PC-3 (cell line): ENCODE measurements around the gene FA2H. TPM values are rescaled to one million over a fixed set of nuclear protein-coding genes. Genes with fewer than 3 reads are reported as not detected.
A peak's percentile ranks its signal among the peaks of the same experiment; 100 is the strongest.

Experiments
- ATAC-seq: fragments of 200-7000 bp; cut with Tn5 transposase; 2 replicates; pipeline ENCODE4 v1.9.1; 2020; ENCODE audit warnings: mild to moderate bottlenecking, moderate library complexity
- BruUV-seq: library from RNA; stranded (reverse); fragments of 400-500 nt; replicated peaks from 2 replicates; lab custom pipeline; 2021; lab: Mats Ljungman, UMichigan
- CTCF ChIA-PET: fragments of 300-600 bp; sonication (Branson Sonifier 250); formaldehyde crosslinking; loops from one replicate; lab custom pipeline; 2022; ENCODE audit warnings: antibody characterized with exemption; lab: Charles Lee
- POLR2A ChIA-PET: fragments of 300-600 bp; sonication (Branson Sonifier 250); formaldehyde crosslinking; loops from one replicate; lab custom pipeline; 2022; ENCODE audit warnings: antibody characterized with exemption; ENCODE audit not compliant: unreplicated experiment; lab: Charles Lee
- DNase-seq: peaks from one replicate; pipeline ENCODE4 v3.0.0-alpha.2; 2015
- H2AFZ ChIP-seq: fragments of 300-600 bp; sonication (generic); 2 replicates; pipeline ENCODE4 v1.6.0; 2016; ENCODE audit warnings: antibody characterized with exemption, low read length
- H3F3A ChIP-seq: fragments of 300-600 bp; sonication (generic); one replicate; pipeline ENCODE4 v1.6.0; 2017; ENCODE audit warnings: antibody characterized with exemption, low read length, control low read depth, mild to moderate bottlenecking; ENCODE audit not compliant: unreplicated experiment
- H3K27ac ChIP-seq: fragments of 300-600 bp; sonication (generic); 2 replicates; pipeline ENCODE4 v1.5.1; 2016; ENCODE audit warnings: mild to moderate bottlenecking, low read length
- H3K27me3 ChIP-seq: fragments of 300-600 bp; sonication (generic); 2 replicates; pipeline ENCODE4 v1.6.1; 2016; ENCODE audit warnings: low read length, mixed read lengths
- H3K36me3 ChIP-seq: fragments of 300-600 bp; sonication (generic); 2 replicates; pipeline ENCODE4 v1.6.1; 2016; ENCODE audit warnings: low read depth, mixed run types, low read length, mixed read lengths
- H3K4me1 ChIP-seq: fragments of 300-600 bp; sonication (generic); 2 replicates; pipeline ENCODE4 v1.5.1; 2016; ENCODE audit warnings: low read length; ENCODE audit not compliant: insufficient read depth
- H3K4me2 ChIP-seq: fragments of 300-600 bp; sonication (generic); 2 replicates; pipeline ENCODE4 v1.6.0; 2016; ENCODE audit warnings: low read length
- H3K4me3 ChIP-seq: fragments of 300-600 bp; sonication (generic); 2 replicates; pipeline ENCODE4 v1.5.1; 2016; ENCODE audit warnings: mild to moderate bottlenecking, low read length, mixed read lengths
- H3K79me2 ChIP-seq: fragments of 300-600 bp; sonication (generic); 2 replicates; pipeline ENCODE4 v1.6.1; 2017; ENCODE audit warnings: low read length, mixed read lengths
- H3K9ac ChIP-seq: fragments of 300-600 bp; sonication (generic); 2 replicates; pipeline ENCODE4 v1.6.0; 2016; ENCODE audit warnings: mild to moderate bottlenecking, low read length
- H3K9me2 ChIP-seq: fragments of 300-600 bp; sonication (generic); replicated peaks from 2 replicates; pipeline ENCODE4 v1.6.1; 2016; ENCODE audit warnings: mixed run types, low read length, mixed read lengths
- H3K9me3 ChIP-seq: fragments of 300-600 bp; sonication (generic); 2 replicates; pipeline ENCODE4 v1.6.1; 2016; ENCODE audit warnings: low read length, mixed read lengths
- H4K20me1 ChIP-seq: fragments of 300-600 bp; sonication (generic); 2 replicates; pipeline ENCODE4 v1.6.1; 2016; ENCODE audit warnings: low read length, mixed read lengths
- EZH2 ChIP-seq: fragments of 300-600 bp; sonication (generic); IDR thresholded peaks from one replicate; pipeline ENCODE4 v1.6.1; 2017; ENCODE audit warnings: antibody characterized with exemption, mild to moderate bottlenecking, low read length; ENCODE audit not compliant: unreplicated experiment
- EZH2phosphoT487 ChIP-seq: fragments of 300-600 bp; sonication (generic); IDR thresholded peaks from 2 replicates; pipeline ENCODE4 v1.6.1; 2018; ENCODE audit warnings: mild to moderate bottlenecking, antibody characterized with exemption, low read length, borderline replicate concordance
- intact Hi-C: fragments of 100-400 bp; cut with micrococcal nuclease; formaldehyde crosslinking; loops from 2 replicates; pipeline ENCODE4 v1.9.0; 2023
- total RNA-seq: library from RNA; depleted of rRNA; stranded (reverse); fragments of >200 nt; gene quantifications from 2 replicates; pipeline ENCODE4 v1.2.3, GENCODE V29; 2014
- TF ChIP-seq, protein P1 (sequence below): fragments of 300-600 bp; sonication (generic); conservative IDR thresholded peaks from 2 replicates; pipeline ENCODE4 v1.5.1; 2017; ENCODE audit warnings: antibody characterized with exemption, low read depth, mild to moderate bottlenecking, low read length

The FA2H gene
- total RNA-seq, 1 experiment from 2014 or later = 3.9 TPM

GRCh38 chr16:74739275-74739674, 35.3 kb downstream of the FA2H start:
- peaks cover 63% of the 10 kb centered on the region for H3K4me1 ChIP-seq
- no peak overlapping the region for H3K4me2 ChIP-seq
- ChIA-PET CTCF (no interaction called here), POLR2A (no interaction called here)
- no peak overlapping the region for H2AFZ ChIP-seq
- no peaks in the 10 kb centered on the region for H3K27me3 ChIP-seq
- no peaks in the 10 kb centered on the region for H3F3A ChIP-seq
- no peak for TF ChIP-seq EZH2
- no peak for TF ChIP-seq EZH2phosphoT487
- TF ChIP-seq, protein P1, sequence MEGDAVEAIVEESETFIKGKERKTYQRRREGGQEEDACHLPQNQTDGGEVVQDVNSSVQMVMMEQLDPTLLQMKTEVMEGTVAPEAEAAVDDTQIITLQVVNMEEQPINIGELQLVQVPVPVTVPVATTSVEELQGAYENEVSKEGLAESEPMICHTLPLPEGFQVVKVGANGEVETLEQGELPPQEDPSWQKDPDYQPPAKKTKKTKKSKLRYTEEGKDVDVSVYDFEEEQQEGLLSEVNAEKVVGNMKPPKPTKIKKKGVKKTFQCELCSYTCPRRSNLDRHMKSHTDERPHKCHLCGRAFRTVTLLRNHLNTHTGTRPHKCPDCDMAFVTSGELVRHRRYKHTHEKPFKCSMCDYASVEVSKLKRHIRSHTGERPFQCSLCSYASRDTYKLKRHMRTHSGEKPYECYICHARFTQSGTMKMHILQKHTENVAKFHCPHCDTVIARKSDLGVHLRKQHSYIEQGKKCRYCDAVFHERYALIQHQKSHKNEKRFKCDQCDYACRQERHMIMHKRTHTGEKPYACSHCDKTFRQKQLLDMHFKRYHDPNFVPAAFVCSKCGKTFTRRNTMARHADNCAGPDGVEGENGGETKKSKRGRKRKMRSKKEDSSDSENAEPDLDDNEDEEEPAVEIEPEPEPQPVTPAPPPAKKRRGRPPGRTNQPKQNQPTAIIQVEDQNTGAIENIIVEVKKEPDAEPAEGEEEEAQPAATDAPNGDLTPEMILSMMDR = no peak
- BruUV-seq = no TSS peak
- no peaks in the 10 kb centered on the region for H3K9me2 ChIP-seq
- H3K27ac ChIP-seq = peak overlapping the region; percentile 90
- intact Hi-C loops = no loop called here
- no peak for ATAC-seq
- H3K9ac ChIP-seq = peak overlapping the region; percentile 82
- H3K36me3 ChIP-seq = no peaks in the 10 kb centered on the region
- H3K79me2 ChIP-seq = no peaks in the 10 kb centered on the region
- no peak overlapping the region for H3K4me3 ChIP-seq
- H3K9me3 ChIP-seq = no peaks in the 10 kb centered on the region
- no peaks in the 10 kb centered on the region for H4K20me1 ChIP-seq
- no peak for DNase-seq

DNA sequence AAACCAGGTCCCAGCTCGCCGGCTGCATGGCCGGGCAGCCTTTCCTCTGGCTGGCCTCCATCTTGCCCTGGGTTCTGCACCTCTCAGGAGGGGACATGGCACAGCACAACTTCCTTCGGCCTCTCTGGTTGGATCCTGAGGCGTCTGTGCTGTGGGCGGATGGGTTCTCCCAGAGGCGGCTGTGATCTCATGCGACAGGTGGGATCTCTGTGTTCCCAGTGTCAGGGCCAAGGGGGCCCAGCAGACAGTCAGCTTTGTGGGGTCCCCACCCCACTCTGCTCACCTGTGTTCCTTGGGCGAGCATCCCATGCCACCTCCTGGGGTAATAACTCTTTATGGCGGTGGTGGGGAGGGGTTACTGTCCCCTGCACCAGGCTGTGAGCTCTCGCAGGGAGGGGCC, 35.8 kb downstream of the FA2H start:
- H3F3A ChIP-seq = no peaks in the 10 kb centered on the region

DNA sequence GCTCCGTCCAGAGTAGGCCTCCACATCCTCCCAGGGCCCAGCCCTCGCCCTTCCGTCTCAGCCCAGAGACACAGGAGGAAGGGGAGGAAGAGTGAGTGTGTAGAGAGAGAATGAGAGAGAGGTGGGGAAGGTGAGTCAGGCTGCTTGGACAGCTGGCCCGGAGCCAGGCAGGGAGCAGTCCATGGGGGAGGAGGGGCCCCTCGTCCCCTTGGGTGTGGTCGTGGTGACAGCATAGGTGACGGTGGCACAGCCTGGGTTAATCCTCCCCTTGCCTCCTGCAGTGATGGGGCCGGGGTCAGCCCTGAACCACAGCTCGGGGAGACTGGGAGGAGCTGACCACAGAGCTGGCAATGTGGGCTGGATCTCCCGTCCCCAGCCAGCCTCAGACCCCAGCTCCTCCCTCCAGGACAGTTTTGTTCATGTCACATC, 36.5 kb downstream of the FA2H start:
- peak overlapping the region; percentile 90 for H3K27ac ChIP-seq
- TF ChIP-seq EZH2phosphoT487 (no peak), EZH2 (no peak)
- TF ChIP-seq, protein P1 = no peak
- H3F3A ChIP-seq = no peaks in the 10 kb centered on the region
- H3K79me2 ChIP-seq = no peaks in the 10 kb centered on the region
- H3K36me3 ChIP-seq = no peaks in the 10 kb centered on the region
- H3K9me3 ChIP-seq = no peaks in the 10 kb centered on the region
- peaks cover 53% of the 10 kb centered on the region for H3K4me1 ChIP-seq
- CTCF ChIA-PET = interaction anchor here (0.6 kb wide), 1 partner anchor 277 kb away, joined by 3 read pairs; no protein-coding TSS in a partner anchor
- H3K9ac ChIP-seq = peak overlapping the region; percentile 88
- ATAC-seq (peak; percentile 64), DNase-seq (peak; percentile 77)
- no TSS peak for BruUV-seq
- no peaks in the 10 kb centered on the region for H3K9me2 ChIP-seq
- POLR2A ChIA-PET = no interaction called here
- H4K20me1 ChIP-seq = no peaks in the 10 kb centered on the region
- H3K4me3 ChIP-seq = no peak overlapping the region
- no peak overlapping the region for H2AFZ ChIP-seq
- peak overlapping the region; percentile 46 for H3K4me2 ChIP-seq
- intact Hi-C loops = no loop called here
- no peaks in the 10 kb centered on the region for H3K27me3 ChIP-seq

More for the DNA sequence above, 35.8 kb downstream of the FA2H start:
- BruUV-seq = no TSS peak
- Histone ChIP-seq H3K4me1 (peaks cover 59% of the 10 kb centered on the region), H3K4me3 (no peak overlapping the region), H3K9ac (peak overlapping the region; percentile 82), H3K9me3 (no peaks in the 10 kb centered on the region), H3K27ac (peak overlapping the region; percentile 90), H4K20me1 (no peaks in the 10 kb centered on the region), H3K79me2 (no peaks in the 10 kb centered on the region), H3K9me2 (no peaks in the 10 kb centered on the region), H2AFZ (no peak overlapping the region), H3K36me3 (no peaks in the 10 kb centered on the region), H3K27me3 (no peaks in the 10 kb centered on the region), H3K4me2 (peak overlapping the region; percentile 46; the same call in 1 of the 2 replicates)
- POLR2A ChIA-PET = no interaction called here
- intact Hi-C loops = no loop called here
- DNase-seq = no peak
- TF ChIP-seq EZH2phosphoT487 (no peak), EZH2 (no peak)
- TF ChIP-seq, protein P1 = no peak
- no peak for ATAC-seq
- CTCF ChIA-PET = interaction anchor here (0.6 kb wide), 1 partner anchor 278 kb away, joined by 3 read pairs; no protein-coding TSS in a partner anchor
